Parathyroid adenoma (tissue), 2 donors: ENCODE results near the gene GPRASP3.

Experiments
- H2AFZ ChIP-seq: fragments of 300-600 bp; sonication (generic); one replicate; pipeline ENCODE4 v1.7.0; 2017; ENCODE audit warnings: antibody characterized with exemption, mild to moderate bottlenecking
- H3K27ac ChIP-seq: fragments of 300-600 bp; sonication (generic); one replicate; pipeline ENCODE4 v1.7.0; 2017
- H3K27me3 ChIP-seq: fragments of 300-600 bp; sonication (generic); one replicate; pipeline ENCODE4 v1.7.0; 2017; ENCODE audit warnings: low read length; ENCODE audit not compliant: control insufficient read depth, insufficient read depth
- H3K36me3 ChIP-seq: fragments of 300-600 bp; sonication (generic); one replicate; pipeline ENCODE4 v1.7.0; 2017; ENCODE audit warnings: low read length; ENCODE audit not compliant: control insufficient read depth, insufficient read depth
- H3K4me1 ChIP-seq: fragments of 300-600 bp; sonication (generic); one replicate; pipeline ENCODE4 v1.7.0; 2017; ENCODE audit warnings: control low read depth
- H3K4me2 ChIP-seq: fragments of 300-600 bp; sonication (generic); one replicate; pipeline ENCODE4 v1.7.0; 2017; ENCODE audit warnings: low read length
- H3K4me3 ChIP-seq: fragments of 300-600 bp; sonication (generic); one replicate; pipeline ENCODE4 v1.7.0; 2017; ENCODE audit warnings: low read depth, low read length
- H3K79me2 ChIP-seq: fragments of 300-600 bp; sonication (generic); one replicate; pipeline ENCODE4 v1.7.0; 2017; ENCODE audit warnings: control low read depth
- H3K9ac ChIP-seq: fragments of 300-600 bp; sonication (generic); one replicate; pipeline ENCODE4 v1.7.0; 2017; ENCODE audit warnings: mild to moderate bottlenecking
- H3K9me3 ChIP-seq: fragments of 300-600 bp; sonication (generic); one replicate; pipeline ENCODE4 v1.7.0; 2017; ENCODE audit warnings: low read length; ENCODE audit not compliant: control insufficient read depth
- TF ChIP-seq, protein P1 (sequence below): fragments of 300-600 bp; sonication (generic); IDR thresholded peaks from one replicate; pipeline ENCODE4 v1.7.0; 2017; ENCODE audit warnings: antibody characterized with exemption, mild to moderate bottlenecking
- donor health status: primary hyperparathyroidism.

Gene GPRASP3

DNA sequence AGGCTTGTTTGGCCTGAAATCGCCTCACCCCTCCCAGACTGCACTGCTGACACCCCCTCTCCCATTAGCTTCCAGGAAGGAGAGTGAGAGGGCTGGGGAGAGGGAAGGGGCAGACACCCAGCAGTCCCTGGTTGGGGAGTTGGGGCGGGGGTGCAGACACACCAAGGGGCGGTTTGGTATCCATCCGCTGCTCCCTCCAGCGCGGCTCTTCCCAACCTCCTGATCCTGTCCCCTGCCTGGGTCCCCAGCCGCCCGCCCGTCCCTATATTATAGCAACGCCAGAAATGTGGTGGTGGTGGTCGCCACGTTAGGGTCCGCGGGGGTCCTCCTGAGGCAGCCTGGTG is 24.9 kb downstream of the GPRASP3 start:
- H3K4me1 ChIP-seq, result no peaks in the 10 kb centered on the region
- no peaks in the 10 kb centered on the region for H3K79me2 ChIP-seq
- no peaks in the 10 kb centered on the region for H3K27me3 ChIP-seq
- no peaks in the 10 kb centered on the region for H3K36me3 ChIP-seq
- no peak overlapping the region for H3K4me3 ChIP-seq
- TF ChIP-seq, protein P1, sequence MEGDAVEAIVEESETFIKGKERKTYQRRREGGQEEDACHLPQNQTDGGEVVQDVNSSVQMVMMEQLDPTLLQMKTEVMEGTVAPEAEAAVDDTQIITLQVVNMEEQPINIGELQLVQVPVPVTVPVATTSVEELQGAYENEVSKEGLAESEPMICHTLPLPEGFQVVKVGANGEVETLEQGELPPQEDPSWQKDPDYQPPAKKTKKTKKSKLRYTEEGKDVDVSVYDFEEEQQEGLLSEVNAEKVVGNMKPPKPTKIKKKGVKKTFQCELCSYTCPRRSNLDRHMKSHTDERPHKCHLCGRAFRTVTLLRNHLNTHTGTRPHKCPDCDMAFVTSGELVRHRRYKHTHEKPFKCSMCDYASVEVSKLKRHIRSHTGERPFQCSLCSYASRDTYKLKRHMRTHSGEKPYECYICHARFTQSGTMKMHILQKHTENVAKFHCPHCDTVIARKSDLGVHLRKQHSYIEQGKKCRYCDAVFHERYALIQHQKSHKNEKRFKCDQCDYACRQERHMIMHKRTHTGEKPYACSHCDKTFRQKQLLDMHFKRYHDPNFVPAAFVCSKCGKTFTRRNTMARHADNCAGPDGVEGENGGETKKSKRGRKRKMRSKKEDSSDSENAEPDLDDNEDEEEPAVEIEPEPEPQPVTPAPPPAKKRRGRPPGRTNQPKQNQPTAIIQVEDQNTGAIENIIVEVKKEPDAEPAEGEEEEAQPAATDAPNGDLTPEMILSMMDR, result no peak
- no peak overlapping the region for H3K9ac ChIP-seq
- peak overlapping the region; percentile 58 for H3K4me2 ChIP-seq
- no peak overlapping the region for H3K27ac ChIP-seq
- H3K9me3 ChIP-seq, result no peaks in the 10 kb centered on the region
- peak overlapping the region; percentile 91 for H2AFZ ChIP-seq

DNA sequence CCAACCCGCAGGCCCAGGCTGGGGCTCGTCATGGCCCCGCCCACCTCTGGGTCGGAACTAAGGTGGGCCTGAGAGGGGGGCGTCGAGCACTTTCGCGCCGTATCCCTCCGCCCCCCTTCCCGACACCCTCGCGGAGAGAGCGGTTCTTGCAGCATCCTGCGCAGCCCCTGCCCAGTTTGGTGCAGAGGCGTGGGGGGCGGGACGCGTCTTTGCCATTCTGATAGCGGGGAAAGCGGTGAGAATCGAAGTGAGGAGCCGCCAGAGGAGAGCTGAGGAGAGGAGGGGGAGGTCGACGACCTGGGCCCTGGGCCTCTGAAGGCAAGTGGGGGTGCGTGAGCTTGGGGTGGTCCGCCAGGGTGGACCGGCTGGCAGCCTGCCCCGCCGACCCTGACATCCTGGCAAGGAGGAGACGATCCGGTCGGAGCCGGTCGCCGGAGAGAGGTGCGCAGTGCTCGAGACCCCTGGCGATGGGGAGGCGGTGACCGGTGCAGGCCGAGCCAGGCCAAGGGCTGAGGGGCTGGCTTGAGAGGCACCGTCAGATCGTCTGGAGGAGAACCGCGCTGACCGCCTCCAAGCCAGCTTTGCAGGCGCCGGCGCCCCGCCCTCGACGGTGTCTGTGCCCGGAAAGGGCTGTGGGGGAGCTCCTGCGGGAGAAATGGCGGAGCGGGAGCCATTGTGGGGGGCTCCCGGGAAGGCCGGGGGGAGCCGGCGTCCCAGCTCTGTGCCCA is 25.5 kb downstream of the GPRASP3 start:
- H3K79me2 ChIP-seq, result no peaks in the 10 kb centered on the region
- H3K4me1 ChIP-seq, result no peaks in the 10 kb centered on the region
- H3K4me3 ChIP-seq, result peak overlapping the region; percentile 23
- no peaks in the 10 kb centered on the region for H3K27me3 ChIP-seq
- TF ChIP-seq, protein P1, result no peak
- H3K27ac ChIP-seq, result no peak overlapping the region
- peak overlapping the region; percentile 91 for H2AFZ ChIP-seq
- H3K9ac ChIP-seq, result no peak overlapping the region
- H3K4me2 ChIP-seq, result peak overlapping the region; percentile 58
- H3K9me3 ChIP-seq, result no peaks in the 10 kb centered on the region
- H3K36me3 ChIP-seq, result no peaks in the 10 kb centered on the region

DNA sequence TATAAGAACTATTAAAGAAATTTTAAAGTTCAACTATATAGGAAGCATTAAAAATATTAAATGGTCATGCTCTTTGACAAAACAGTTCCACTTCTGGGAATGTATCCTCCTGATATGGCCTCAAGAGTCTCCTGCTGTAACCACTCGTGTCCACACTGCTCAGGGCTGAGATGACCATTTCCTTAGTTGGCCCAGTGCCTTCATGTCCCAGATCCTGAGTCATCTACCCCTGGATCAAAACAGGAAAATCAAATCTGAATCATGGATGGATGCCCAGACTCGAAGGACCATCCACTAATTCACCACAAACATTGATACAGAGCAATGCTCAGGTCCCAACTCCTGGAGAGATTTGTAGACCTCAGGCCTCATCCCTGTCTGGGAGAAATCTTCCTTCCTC is 44.7 kb downstream of the GPRASP3 start:
- TF ChIP-seq, protein P1, result no peak
- Histone ChIP-seq H2AFZ (no peak overlapping the region), H3K9ac (no peak overlapping the region), H3K27ac (no peak overlapping the region), H3K36me3 (no peaks in the 10 kb centered on the region), H3K4me3 (no peak overlapping the region), H3K27me3 (no peaks in the 10 kb centered on the region), H3K79me2 (no peaks in the 10 kb centered on the region), H3K4me1 (no peaks in the 10 kb centered on the region), H3K4me2 (no peak overlapping the region), H3K9me3 (no peaks in the 10 kb centered on the region)

DNA sequence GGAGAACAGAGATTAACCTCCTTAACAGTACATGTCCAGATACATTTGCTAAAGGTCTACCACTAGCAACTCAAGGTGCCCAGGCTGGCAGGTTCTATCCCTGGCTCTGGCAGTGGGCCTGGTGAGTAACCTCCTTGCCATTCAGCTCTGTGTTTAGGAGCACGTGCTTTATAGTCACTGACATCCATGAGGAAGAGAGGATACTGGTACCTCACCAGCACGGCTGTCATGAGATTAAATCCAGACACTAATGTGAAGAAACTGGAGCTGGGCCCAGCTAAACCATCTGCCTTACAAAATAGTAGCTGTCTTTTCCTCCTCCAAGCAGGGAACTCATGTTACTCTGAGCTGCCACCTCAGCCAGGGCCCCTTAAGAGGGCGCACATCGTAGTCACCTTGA is 45.3 kb downstream of the GPRASP3 start:
- H3K27me3 ChIP-seq, result no peaks in the 10 kb centered on the region
- no peak overlapping the region for H3K9ac ChIP-seq
- no peaks in the 10 kb centered on the region for H3K9me3 ChIP-seq
- H3K4me1 ChIP-seq, result no peaks in the 10 kb centered on the region
- no peak overlapping the region for H3K4me3 ChIP-seq
- H3K27ac ChIP-seq, result no peak overlapping the region
- no peak overlapping the region for H2AFZ ChIP-seq
- no peaks in the 10 kb centered on the region for H3K36me3 ChIP-seq
- H3K79me2 ChIP-seq, result no peaks in the 10 kb centered on the region
- H3K4me2 ChIP-seq, result no peak overlapping the region
- TF ChIP-seq, protein P1, result no peak

DNA sequence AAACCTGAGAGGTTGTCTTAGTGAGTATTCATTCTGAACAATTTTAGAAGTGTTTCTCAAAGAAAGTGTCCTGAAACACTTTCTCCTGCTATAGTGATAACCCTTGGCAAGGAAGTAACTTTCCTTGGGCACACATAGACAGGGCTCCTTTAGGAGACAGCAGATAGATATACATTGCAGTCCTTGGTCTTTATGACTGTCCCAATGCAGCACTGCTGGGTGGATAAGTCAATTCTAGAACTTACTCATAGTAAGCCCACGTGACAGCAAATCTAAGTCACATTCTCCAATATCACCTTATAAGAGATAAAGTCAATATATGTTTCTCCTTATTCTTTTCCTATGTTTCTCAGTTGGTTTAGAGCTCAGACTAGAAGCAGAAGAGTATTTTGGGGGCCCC is 46.7 kb downstream of the GPRASP3 start:
- Histone ChIP-seq H3K27ac (no peak overlapping the region), H2AFZ (no peak overlapping the region), H3K9ac (no peak overlapping the region), H3K79me2 (no peaks in the 10 kb centered on the region), H3K9me3 (no peaks in the 10 kb centered on the region), H3K4me2 (no peak overlapping the region), H3K27me3 (no peaks in the 10 kb centered on the region), H3K4me3 (no peak overlapping the region), H3K4me1 (no peaks in the 10 kb centered on the region), H3K36me3 (no peaks in the 10 kb centered on the region)
- TF ChIP-seq, protein P1, result no peak
